GM21723 (cell line): ENCODE results near the gene SIGLEC11.
"Not testable (repeated sequence)": the region's sequence is repeated elsewhere in the genome, so short reads cannot be mapped to it uniquely, and the experiment has no call there.

Experiments used
- ATAC-seq: cut with Tn5 transposase; IDR thresholded peaks from one replicate; pipeline ENCODE4 v1.9.1; 2021; ENCODE audit warnings: mild to moderate bottlenecking, moderate library complexity; ENCODE audit not compliant: unreplicated experiment

Gene SIGLEC11

GRCh38 chr19:49983645-49984229, 22.8 kb upstream of the SIGLEC11 start:
- ATAC-seq: no peak

GRCh38 chr19:49981603-49982593, 20.9 kb upstream of the SIGLEC11 start:
- no peak for ATAC-seq

GRCh38 chr19:49978324-49978723, 17.4 kb upstream of the SIGLEC11 start:
- no peak for ATAC-seq

GRCh38 chr19:49977881-49978280, 16.9 kb upstream of the SIGLEC11 start:
- ATAC-seq: no peak

- no peak for ATAC-seq
Measured at GRCh38 chr19:49977076-49977475, 16.1 kb upstream of the SIGLEC11 start.

- ATAC-seq: no peak
Measured at GRCh38 chr19:49976496-49976895, 15.5 kb upstream of the SIGLEC11 start.

- no peak for ATAC-seq
Measured at GRCh38 chr19:49975051-49975450, 14.1 kb upstream of the SIGLEC11 start.

GRCh38 chr19:49973987-49974386, 13.0 kb upstream of the SIGLEC11 start:
- ATAC-seq: no peak

- no peak for ATAC-seq
Measured at GRCh38 chr19:49972841-49973240, 11.9 kb upstream of the SIGLEC11 start.

- no peak for ATAC-seq
Measured at GRCh38 chr19:49971991-49972411, 11.0 kb upstream of the SIGLEC11 start.

- ATAC-seq: not testable (repeated sequence)
Measured at GRCh38 chr19:49969355-49969754, 8.4 kb upstream of the SIGLEC11 start.

GRCh38 chr19:49968279-49968922, 7.4 kb upstream of the SIGLEC11 start:
- ATAC-seq: no peak

GRCh38 chr19:49959892-49960291, 1.1 kb downstream of the SIGLEC11 start:
- ATAC-seq: not testable (repeated sequence)

GRCh38 chr19:49958596-49958995, 2.4 kb downstream of the SIGLEC11 start:
- not testable (repeated sequence) for ATAC-seq

- ATAC-seq: not testable (repeated sequence)
Measured at GRCh38 chr19:49958144-49958543, 2.8 kb downstream of the SIGLEC11 start.

- ATAC-seq: no peak
Measured at GRCh38 chr19:49957262-49957915, 3.6 kb downstream of the SIGLEC11 start.

- ATAC-seq: no peak
Measured at GRCh38 chr19:49956115-49956495, 4.9 kb downstream of the SIGLEC11 start.

- ATAC-seq: no peak
Measured at GRCh38 chr19:49954933-49955332, 6.0 kb downstream of the SIGLEC11 start.

- ATAC-seq: no peak
Measured at GRCh38 chr19:49954092-49954829, 6.7 kb downstream of the SIGLEC11 start.

GRCh38 chr19:49953416-49953815, 7.6 kb downstream of the SIGLEC11 start:
- no peak for ATAC-seq
